ENCODE measurements around the gene SPATA6L. TPM values are rescaled to one million over a fixed set of nuclear protein-coding genes. Genes with fewer than 3 reads are reported as not detected.

The SPATA6L gene
- total and polyA plus RNA-seq, 2 of the 4 experiments (the other 2 are of a cell fraction) = 0.18 to 0.84 TPM

DNA sequence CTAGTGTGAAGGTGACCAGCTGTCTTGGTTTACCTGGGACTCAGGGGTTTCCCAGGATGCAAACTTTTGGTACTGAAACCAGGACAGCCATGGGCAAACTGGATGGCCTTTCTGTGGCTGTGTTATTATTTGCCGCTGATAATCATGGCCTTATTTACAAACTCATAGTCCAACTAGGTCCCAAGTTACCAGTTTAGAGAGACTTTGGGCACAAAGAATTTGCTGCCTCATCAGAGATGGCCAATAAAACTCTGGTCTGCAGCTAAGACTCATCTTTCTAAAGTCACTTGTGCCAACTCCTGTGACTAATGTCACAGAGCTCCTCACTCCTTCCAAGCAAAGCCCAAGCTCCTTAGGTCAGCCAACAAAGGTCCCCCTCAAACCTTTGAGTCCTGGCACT is 51.7 kb downstream of the SPATA6L start:
- no peaks in the 10 kb centered on the region; the same call in 1 of the 2 replicates for H3K4me1 ChIP-seq (ENCODE audit: control insufficient read depth, insufficient read depth, low read length)
- no peaks in the 10 kb centered on the region for H3K9me1 ChIP-seq (ENCODE audit: insufficient read depth, low read length)
- no peak overlapping the region for H2BK120ac ChIP-seq (ENCODE audit: low read depth, low read length)
- ChIA-PET POLR2A (ENCODE audit: unreplicated experiment) (interaction anchor here (0.6 kb wide), 1 partner anchor 30 kb away, joined by 6 read pairs; no protein-coding TSS in a partner anchor), CTCF (interaction anchor here (1.2 kb wide), 1 partner anchor 10 kb away, joined by 3 read pairs; no protein-coding TSS in a partner anchor)
- H4K20me1 ChIP-seq (ENCODE audit: insufficient read depth, low read length) = no peaks in the 10 kb centered on the region
- no peak overlapping the region for H3K14ac ChIP-seq (replicated peaks; ENCODE audit: low read depth, low read length)
- no peak overlapping the region for H3K56ac ChIP-seq (ENCODE audit: extremely low read depth, insufficient read depth, low read length)
- H3K36me3 ChIP-seq (ENCODE audit: control insufficient read depth, insufficient read depth, low read length) = no peaks in the 10 kb centered on the region
- H4K91ac ChIP-seq (ENCODE audit: insufficient read depth, low read depth, low read length) = no peak overlapping the region
- dilution Hi-C loops (cut with HindIII; ENCODE audit: low sequenced_read_pairs, unreplicated experiment) = no loop called here
- no peak overlapping the region for H2AK9ac ChIP-seq (replicated peaks; ENCODE audit: low read depth, low read length, poor library complexity)
- in situ Hi-C loops (cut with MboI; ENCODE audit: low sequenced_read_pairs) = no loop called here
- H3K9ac ChIP-seq (ENCODE audit: low read depth, low read length) = no peak overlapping the region
- no peak overlapping the region for H3K27ac ChIP-seq (ENCODE audit: insufficient read depth, low read length)
- intact Hi-C loops (cut with micrococcal nuclease) = no loop called here
- no peak overlapping the region for H2AFZ ChIP-seq (replicated peaks; ENCODE audit: low read length, poor library complexity)
- TF ChIP-seq, protein P1, sequence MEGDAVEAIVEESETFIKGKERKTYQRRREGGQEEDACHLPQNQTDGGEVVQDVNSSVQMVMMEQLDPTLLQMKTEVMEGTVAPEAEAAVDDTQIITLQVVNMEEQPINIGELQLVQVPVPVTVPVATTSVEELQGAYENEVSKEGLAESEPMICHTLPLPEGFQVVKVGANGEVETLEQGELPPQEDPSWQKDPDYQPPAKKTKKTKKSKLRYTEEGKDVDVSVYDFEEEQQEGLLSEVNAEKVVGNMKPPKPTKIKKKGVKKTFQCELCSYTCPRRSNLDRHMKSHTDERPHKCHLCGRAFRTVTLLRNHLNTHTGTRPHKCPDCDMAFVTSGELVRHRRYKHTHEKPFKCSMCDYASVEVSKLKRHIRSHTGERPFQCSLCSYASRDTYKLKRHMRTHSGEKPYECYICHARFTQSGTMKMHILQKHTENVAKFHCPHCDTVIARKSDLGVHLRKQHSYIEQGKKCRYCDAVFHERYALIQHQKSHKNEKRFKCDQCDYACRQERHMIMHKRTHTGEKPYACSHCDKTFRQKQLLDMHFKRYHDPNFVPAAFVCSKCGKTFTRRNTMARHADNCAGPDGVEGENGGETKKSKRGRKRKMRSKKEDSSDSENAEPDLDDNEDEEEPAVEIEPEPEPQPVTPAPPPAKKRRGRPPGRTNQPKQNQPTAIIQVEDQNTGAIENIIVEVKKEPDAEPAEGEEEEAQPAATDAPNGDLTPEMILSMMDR (conservative IDR thresholded peaks at IDR 0.05; ENCODE audit: low read depth, low read length) = no peak
- TF ChIP-seq, protein P2, sequence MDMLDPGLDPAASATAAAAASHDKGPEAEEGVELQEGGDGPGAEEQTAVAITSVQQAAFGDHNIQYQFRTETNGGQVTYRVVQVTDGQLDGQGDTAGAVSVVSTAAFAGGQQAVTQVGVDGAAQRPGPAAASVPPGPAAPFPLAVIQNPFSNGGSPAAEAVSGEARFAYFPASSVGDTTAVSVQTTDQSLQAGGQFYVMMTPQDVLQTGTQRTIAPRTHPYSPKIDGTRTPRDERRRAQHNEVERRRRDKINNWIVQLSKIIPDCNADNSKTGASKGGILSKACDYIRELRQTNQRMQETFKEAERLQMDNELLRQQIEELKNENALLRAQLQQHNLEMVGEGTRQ (IDR thresholded peaks at IDR 0.05; ENCODE audit: low read depth, low read length) = no peak
- no peak for TF ChIP-seq MAZ (IDR thresholded peaks at IDR 0.05; ENCODE audit: borderline replicate concordance, low read depth, low read length)
- no peak for TF ChIP-seq POLR2A (IDR thresholded peaks at IDR 0.05; ENCODE audit: low read depth, low read length)
- no peak for TF ChIP-seq RFX5 (IDR thresholded peaks at IDR 0.05; ENCODE audit: low read depth, low read length)
- TF ChIP-seq MXI1 (IDR thresholded peaks at IDR 0.05; ENCODE audit: borderline replicate concordance, low read depth, low read length) = no peak
- TF ChIP-seq RAD21 (IDR thresholded peaks at IDR 0.05; ENCODE audit: low read length) = no peak
- TF ChIP-seq CEBPB (IDR thresholded peaks at IDR 0.05; ENCODE audit: low read depth, low read length) = no peak
- TF ChIP-seq FOS (IDR thresholded peaks at IDR 0.05; ENCODE audit: low read depth, low read length) = no peak
- TF ChIP-seq, protein P3, sequence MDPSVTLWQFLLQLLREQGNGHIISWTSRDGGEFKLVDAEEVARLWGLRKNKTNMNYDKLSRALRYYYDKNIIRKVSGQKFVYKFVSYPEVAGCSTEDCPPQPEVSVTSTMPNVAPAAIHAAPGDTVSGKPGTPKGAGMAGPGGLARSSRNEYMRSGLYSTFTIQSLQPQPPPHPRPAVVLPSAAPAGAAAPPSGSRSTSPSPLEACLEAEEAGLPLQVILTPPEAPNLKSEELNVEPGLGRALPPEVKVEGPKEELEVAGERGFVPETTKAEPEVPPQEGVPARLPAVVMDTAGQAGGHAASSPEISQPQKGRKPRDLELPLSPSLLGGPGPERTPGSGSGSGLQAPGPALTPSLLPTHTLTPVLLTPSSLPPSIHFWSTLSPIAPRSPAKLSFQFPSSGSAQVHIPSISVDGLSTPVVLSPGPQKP (IDR thresholded peaks at IDR 0.05; ENCODE audit: borderline replicate concordance, low read depth, low read length) = no peak
- no peak for TF ChIP-seq SMC3 (IDR thresholded peaks at IDR 0.05; ENCODE audit: low read depth, low read length)
- BruUV-seq (replicated peaks) = no TSS peak
- H2BK20ac ChIP-seq (ENCODE audit: low read depth, low read length) = no peak overlapping the region
- H3K4me2 ChIP-seq (ENCODE audit: low read depth, low read length) = no peak overlapping the region
- H3K27me3 ChIP-seq (ENCODE audit: control insufficient read depth, insufficient read depth, low read length) = no peaks in the 10 kb centered on the region
- no CpG with 5 or more reads among the region's 1 CpG for WGBS, 2 experiments (ENCODE audit: extremely low coverage in 2 of 2, insufficient read length in 1 of 2)
- H3K18ac ChIP-seq (ENCODE audit: low read depth, low read length) = no peak overlapping the region
- H3K4me3 ChIP-seq (ENCODE audit: insufficient read depth, low read depth, low read length) = no peak overlapping the region
- DNase-seq (no peak), ATAC-seq (ENCODE audit: low read depth) (no peak)
- H2BK15ac ChIP-seq (ENCODE audit: low read depth, low read length) = no peak overlapping the region
- no peak overlapping the region for H4K5ac ChIP-seq (ENCODE audit: low read depth, low read length)
- H2BK5ac ChIP-seq (ENCODE audit: low read depth, low read length, poor library complexity, severe bottlenecking) = no peak overlapping the region
- no peak overlapping the region for H3K23ac ChIP-seq (ENCODE audit: low read depth, low read length)
- no peaks in the 10 kb centered on the region for H3K79me1 ChIP-seq (ENCODE audit: low read depth in 1 of 2, low read length in 2 of 2)
- H4K8ac ChIP-seq (ENCODE audit: low read depth in 2 of 2, low read length in 2 of 2) = no peak overlapping the region
- no peaks in the 10 kb centered on the region for H3K9me3 ChIP-seq (ENCODE audit: control insufficient read depth, insufficient read depth, low read length)
- no peak overlapping the region for H2AK5ac ChIP-seq (ENCODE audit: low read depth, low read length)
- H3K4ac ChIP-seq (ENCODE audit: low read depth, low read length) = no peak overlapping the region
